ENCODE measurements around the gene MSH2.
"Not testable (repeated sequence)": the region's sequence is repeated elsewhere in the genome, so short reads cannot be mapped to it uniquely, and the experiment has no call there.

The MSH2 gene

GRCh38 chr2:47451790-47452189, 48.8 kb downstream of the MSH2 start:
- H3K4me3 ChIP-seq (ENCODE audit: low read depth, low read length), result no peak overlapping the region
- H3K9me3 ChIP-seq (ENCODE audit: control insufficient read depth, insufficient read depth, low read length), result no peaks in the 10 kb centered on the region
- H3K4me1 ChIP-seq (ENCODE audit: control insufficient read depth, insufficient read depth, low read length), result no peaks in the 10 kb centered on the region
- H3K9ac ChIP-seq (ENCODE audit: low read depth, low read length), result no peak overlapping the region
- peaks cover 14% of the 10 kb centered on the region for H3K36me3 ChIP-seq (ENCODE audit: control insufficient read depth, insufficient read depth, low read length)
- H3K27me3 ChIP-seq (ENCODE audit: control insufficient read depth, insufficient read depth, low read length), result no peaks in the 10 kb centered on the region

GRCh38 chr2:47452761-47453160, 49.8 kb downstream of the MSH2 start:
- peaks cover 12% of the 10 kb centered on the region for H3K36me3 ChIP-seq (ENCODE audit: control insufficient read depth, insufficient read depth, low read length)
- no peaks in the 10 kb centered on the region for H3K27me3 ChIP-seq (ENCODE audit: control insufficient read depth, insufficient read depth, low read length)
- no peaks in the 10 kb centered on the region for H3K9me3 ChIP-seq (ENCODE audit: control insufficient read depth, insufficient read depth, low read length)
- H3K9ac ChIP-seq (ENCODE audit: low read depth, low read length), result no peak overlapping the region
- H3K4me3 ChIP-seq (ENCODE audit: low read depth, low read length), result no peak overlapping the region
- H3K4me1 ChIP-seq (ENCODE audit: control insufficient read depth, insufficient read depth, low read length), result no peaks in the 10 kb centered on the region

DNA sequence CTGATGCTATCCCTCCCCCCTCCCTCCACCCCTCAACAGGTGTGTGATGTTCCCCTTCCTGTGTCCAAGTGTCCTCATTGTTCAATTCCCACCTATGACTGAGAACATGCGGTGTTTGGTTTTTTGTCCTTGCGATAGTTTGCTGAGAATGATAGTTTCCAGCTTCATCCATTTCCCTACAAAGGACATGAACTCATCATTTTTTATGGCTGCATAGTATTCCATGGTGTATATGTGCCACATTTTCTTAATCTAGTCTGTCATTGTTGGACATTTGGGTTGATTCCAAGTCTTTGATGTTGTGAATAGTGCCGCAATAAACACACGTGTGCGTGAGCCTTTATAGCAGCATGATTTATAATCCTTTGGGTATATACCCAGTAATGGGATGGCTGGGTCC, 51.9 kb downstream of the MSH2 start:
- H3K4me3 ChIP-seq (ENCODE audit: low read depth, low read length); H3K36me3 ChIP-seq (ENCODE audit: control insufficient read depth, insufficient read depth, low read length); H3K9me3 ChIP-seq (ENCODE audit: control insufficient read depth, insufficient read depth, low read length); H3K27me3 ChIP-seq (ENCODE audit: control insufficient read depth, insufficient read depth, low read length); H3K4me1 ChIP-seq (ENCODE audit: control insufficient read depth, insufficient read depth, low read length); H3K9ac ChIP-seq (ENCODE audit: low read depth, low read length): not testable (repeated sequence)

DNA sequence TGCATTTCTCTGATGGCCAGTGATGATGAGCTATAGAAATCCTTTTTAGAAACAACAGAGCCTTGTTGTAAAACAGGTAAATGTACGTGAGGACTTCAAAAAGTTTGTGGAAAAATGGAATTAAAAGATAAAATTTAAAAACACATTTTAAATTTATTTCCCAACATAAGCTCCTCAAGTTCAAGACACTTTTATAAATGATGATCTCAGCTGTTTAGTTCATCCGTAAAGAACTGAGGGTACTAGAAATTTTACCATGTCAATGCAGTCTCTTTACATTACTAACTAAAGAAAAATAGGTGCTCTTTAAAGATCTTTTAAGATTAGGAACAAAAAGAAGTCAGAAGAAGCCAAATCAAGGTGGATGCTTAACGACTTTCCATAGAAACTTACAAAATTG, 52.5 kb downstream of the MSH2 start:
- H3K9me3 ChIP-seq (ENCODE audit: control insufficient read depth, insufficient read depth, low read length), result no peaks in the 10 kb centered on the region

DNA sequence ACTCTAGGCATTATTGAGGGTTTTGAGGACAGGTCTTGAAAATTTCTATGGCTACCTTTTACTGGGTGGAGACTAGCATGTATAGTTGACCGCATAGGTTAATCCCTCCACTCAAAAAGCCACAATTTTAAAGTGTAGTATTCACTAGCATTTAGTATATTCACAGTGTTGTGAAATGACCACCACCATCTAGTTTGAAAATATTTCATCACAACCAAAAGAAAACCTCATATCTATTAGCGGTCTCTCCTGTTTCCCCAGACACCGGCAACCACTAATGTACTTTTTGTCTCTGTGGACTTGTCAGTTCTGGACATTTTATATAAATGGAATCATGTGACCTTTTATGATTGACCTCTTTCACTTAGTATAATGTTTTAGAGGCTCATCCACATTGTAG, 53.9 kb downstream of the MSH2 start:
- no peaks in the 10 kb centered on the region for H3K9me3 ChIP-seq (ENCODE audit: control insufficient read depth, insufficient read depth, low read length)
- H3K4me3 ChIP-seq (ENCODE audit: low read depth, low read length), result no peak overlapping the region
- H3K27me3 ChIP-seq (ENCODE audit: control insufficient read depth, insufficient read depth, low read length), result no peaks in the 10 kb centered on the region
- H3K36me3 ChIP-seq (ENCODE audit: control insufficient read depth, insufficient read depth, low read length), result peaks cover 2% of the 10 kb centered on the region
- H3K9ac ChIP-seq (ENCODE audit: low read depth, low read length), result no peak overlapping the region
- H3K4me1 ChIP-seq (ENCODE audit: control insufficient read depth, insufficient read depth, low read length), result no peaks in the 10 kb centered on the region

More for the DNA sequence above, 52.5 kb downstream of the MSH2 start:
- peaks cover 3% of the 10 kb centered on the region for H3K36me3 ChIP-seq (ENCODE audit: control insufficient read depth, insufficient read depth, low read length)
- H3K9ac ChIP-seq (ENCODE audit: low read depth, low read length), result no peak overlapping the region
- H3K4me3 ChIP-seq (ENCODE audit: low read depth, low read length), result no peak overlapping the region
- no peaks in the 10 kb centered on the region for H3K27me3 ChIP-seq (ENCODE audit: control insufficient read depth, insufficient read depth, low read length)
- H3K4me1 ChIP-seq (ENCODE audit: control insufficient read depth, insufficient read depth, low read length), result no peaks in the 10 kb centered on the region

- Histone ChIP-seq H3K9me3 (ENCODE audit: control insufficient read depth, insufficient read depth, low read length) (no peaks in the 10 kb centered on the region), H3K9ac (ENCODE audit: low read depth, low read length) (no peak overlapping the region), H3K4me1 (ENCODE audit: control insufficient read depth, insufficient read depth, low read length) (no peaks in the 10 kb centered on the region), H3K36me3 (ENCODE audit: control insufficient read depth, insufficient read depth, low read length) (peaks cover 2% of the 10 kb centered on the region), H3K27me3 (ENCODE audit: control insufficient read depth, insufficient read depth, low read length) (no peaks in the 10 kb centered on the region), H3K4me3 (ENCODE audit: low read depth, low read length) (no peak overlapping the region)
These were observed 54.3 kb downstream of the MSH2 start for GRCh38 chr2:47457268-47457667.

DNA sequence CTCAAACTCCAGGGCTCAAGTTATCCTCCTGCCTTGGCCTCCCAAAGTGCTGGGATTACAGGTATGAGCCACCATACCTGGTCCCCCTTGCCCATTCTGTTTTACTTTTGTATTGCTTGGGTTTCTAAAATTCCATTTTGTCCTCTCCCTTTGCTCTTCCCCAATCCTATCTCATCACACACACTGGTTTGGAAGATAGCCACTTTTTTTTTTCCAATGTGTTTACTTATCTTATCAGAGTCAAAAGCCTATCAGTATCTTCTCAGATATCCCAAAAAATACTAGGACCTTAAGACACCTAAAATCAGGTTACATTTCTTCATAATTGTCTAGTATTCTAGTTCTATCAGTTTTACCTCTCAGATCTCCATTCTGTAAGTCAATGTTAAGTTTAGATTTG, 56.1 kb downstream of the MSH2 start:
- H3K36me3 ChIP-seq (ENCODE audit: control insufficient read depth, insufficient read depth, low read length), result peaks cover 6% of the 10 kb centered on the region
- no peaks in the 10 kb centered on the region for H3K27me3 ChIP-seq (ENCODE audit: control insufficient read depth, insufficient read depth, low read length)
- H3K9me3 ChIP-seq (ENCODE audit: control insufficient read depth, insufficient read depth, low read length), result no peaks in the 10 kb centered on the region
- H3K9ac ChIP-seq (ENCODE audit: low read depth, low read length), result no peak overlapping the region
- no peaks in the 10 kb centered on the region for H3K4me1 ChIP-seq (ENCODE audit: control insufficient read depth, insufficient read depth, low read length)
- H3K4me3 ChIP-seq (ENCODE audit: low read depth, low read length), result no peak overlapping the region

DNA sequence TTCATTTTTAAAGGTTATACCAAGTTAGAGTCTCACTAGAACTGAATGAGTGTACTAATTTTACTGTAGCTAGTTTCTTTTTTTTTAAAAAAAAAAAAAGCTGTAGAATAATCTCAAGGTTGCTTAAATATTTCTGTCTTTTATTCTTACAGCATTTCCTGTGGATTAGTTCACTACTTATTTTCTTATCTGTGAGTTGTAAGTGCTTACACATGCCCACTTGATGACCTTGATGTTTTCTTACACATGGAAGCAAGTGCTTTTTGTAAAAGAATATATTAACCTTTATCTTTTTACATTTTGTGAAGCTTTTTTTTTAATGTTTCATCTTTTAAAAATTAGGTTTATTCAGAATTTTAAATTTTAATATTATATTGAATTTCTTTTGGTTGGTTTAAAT, 57.8 kb downstream of the MSH2 start:
- H3K4me1 ChIP-seq (ENCODE audit: control insufficient read depth, insufficient read depth, low read length), result peaks cover 4% of the 10 kb centered on the region
- H3K4me3 ChIP-seq (ENCODE audit: low read depth, low read length), result no peak overlapping the region
- H3K9me3 ChIP-seq (ENCODE audit: control insufficient read depth, insufficient read depth, low read length), result no peaks in the 10 kb centered on the region
- peaks cover 10% of the 10 kb centered on the region for H3K36me3 ChIP-seq (ENCODE audit: control insufficient read depth, insufficient read depth, low read length)
- H3K27me3 ChIP-seq (ENCODE audit: control insufficient read depth, insufficient read depth, low read length), result no peaks in the 10 kb centered on the region
- H3K9ac ChIP-seq (ENCODE audit: low read depth, low read length), result no peak overlapping the region

DNA sequence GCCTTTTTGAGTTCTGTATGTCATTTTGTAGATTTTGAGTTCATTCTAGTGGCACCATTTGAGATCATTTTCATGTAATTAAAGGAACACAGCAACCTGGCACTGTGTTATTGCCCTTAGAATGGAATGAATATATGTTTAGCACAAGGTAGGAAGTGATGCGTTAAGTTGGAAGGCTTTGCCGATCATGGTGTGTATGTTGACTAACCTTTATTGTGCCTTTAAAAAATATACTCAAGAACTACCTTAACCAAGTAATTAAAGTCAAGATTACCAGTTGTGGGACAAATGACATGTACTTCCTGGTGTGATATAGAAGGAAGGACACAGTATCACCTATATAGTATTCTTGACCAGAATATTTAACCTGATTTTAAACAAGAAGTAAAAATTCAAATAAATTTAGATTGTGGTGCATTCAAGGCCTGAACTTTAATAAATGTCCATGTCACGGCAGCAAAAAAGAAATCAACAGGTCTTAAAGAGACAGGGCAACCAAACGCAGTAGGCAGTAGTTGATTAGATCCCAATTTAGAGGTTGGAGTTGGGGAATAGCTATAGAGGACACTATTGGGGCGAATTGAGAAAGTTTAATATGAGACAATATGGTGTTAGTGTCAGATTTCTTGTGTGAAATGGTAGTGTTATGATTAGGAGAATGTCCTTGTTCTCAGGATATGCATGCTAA, 68.6 kb downstream of the MSH2 start:
- Histone ChIP-seq H3K4me1 (ENCODE audit: control insufficient read depth, insufficient read depth, low read length) (no peaks in the 10 kb centered on the region), H3K27me3 (ENCODE audit: control insufficient read depth, insufficient read depth, low read length) (no peaks in the 10 kb centered on the region), H3K36me3 (ENCODE audit: control insufficient read depth, insufficient read depth, low read length) (peaks cover 13% of the 10 kb centered on the region), H3K9me3 (ENCODE audit: control insufficient read depth, insufficient read depth, low read length) (no peaks in the 10 kb centered on the region), H3K9ac (ENCODE audit: low read depth, low read length) (no peak overlapping the region), H3K4me3 (ENCODE audit: low read depth, low read length) (no peak overlapping the region)

GRCh38 chr2:47479863-47480262, 76.9 kb downstream of the MSH2 start:
- H3K36me3 ChIP-seq (ENCODE audit: control insufficient read depth, insufficient read depth, low read length), result peaks cover 11% of the 10 kb centered on the region
- H3K4me1 ChIP-seq (ENCODE audit: control insufficient read depth, insufficient read depth, low read length), result peaks cover 3% of the 10 kb centered on the region
- H3K27me3 ChIP-seq (ENCODE audit: control insufficient read depth, insufficient read depth, low read length), result no peaks in the 10 kb centered on the region
- no peaks in the 10 kb centered on the region for H3K9me3 ChIP-seq (ENCODE audit: control insufficient read depth, insufficient read depth, low read length)
- H3K4me3 ChIP-seq (ENCODE audit: low read depth, low read length), result no peak overlapping the region
- H3K9ac ChIP-seq (ENCODE audit: low read depth, low read length), result no peak overlapping the region

GRCh38 chr2:47483191-47483590, 80.2 kb downstream of the MSH2 start:
- Histone ChIP-seq H3K9me3 (ENCODE audit: control insufficient read depth, insufficient read depth, low read length) (no peaks in the 10 kb centered on the region), H3K4me3 (ENCODE audit: low read depth, low read length) (no peak overlapping the region), H3K9ac (ENCODE audit: low read depth, low read length) (no peak overlapping the region), H3K27me3 (ENCODE audit: control insufficient read depth, insufficient read depth, low read length) (no peaks in the 10 kb centered on the region), H3K36me3 (ENCODE audit: control insufficient read depth, insufficient read depth, low read length) (peaks cover 3% of the 10 kb centered on the region), H3K4me1 (ENCODE audit: control insufficient read depth, insufficient read depth, low read length) (peaks cover 3% of the 10 kb centered on the region)

DNA sequence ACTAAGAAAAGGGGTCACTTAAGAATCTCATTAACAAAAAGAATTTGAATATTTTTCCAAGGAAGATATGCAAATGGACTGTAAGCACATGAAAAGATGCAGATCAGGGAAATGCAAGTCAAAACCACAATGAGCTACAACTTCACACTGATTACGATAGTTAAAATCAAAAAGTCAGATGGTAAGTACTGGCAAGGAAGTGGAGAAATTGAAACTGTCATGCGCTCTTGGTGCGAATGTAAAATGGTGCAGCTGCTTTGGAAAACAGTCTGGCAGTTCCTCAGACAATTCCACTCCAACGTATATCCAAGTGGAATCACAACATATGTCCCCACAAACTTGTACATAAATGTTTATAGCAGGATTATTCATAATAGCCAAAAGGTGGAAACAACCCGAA, 81.4 kb downstream of the MSH2 start:
- H3K36me3 ChIP-seq (ENCODE audit: control insufficient read depth, insufficient read depth, low read length), result no peaks in the 10 kb centered on the region
- H3K9ac ChIP-seq (ENCODE audit: low read depth, low read length), result no peak overlapping the region

More for the DNA sequence above, 81.4 kb downstream of the MSH2 start:
- no peaks in the 10 kb centered on the region for H3K27me3 ChIP-seq (ENCODE audit: control insufficient read depth, insufficient read depth, low read length)
- no peaks in the 10 kb centered on the region for H3K4me1 ChIP-seq (ENCODE audit: control insufficient read depth, insufficient read depth, low read length)
- no peaks in the 10 kb centered on the region for H3K9me3 ChIP-seq (ENCODE audit: control insufficient read depth, insufficient read depth, low read length)
- no peak overlapping the region for H3K4me3 ChIP-seq (ENCODE audit: low read depth, low read length)

All from iPS-15b (cell line).